GM12874 (cell line): Measurements from ENCODE around the gene LRATD1.

Experiments
- CTCF ChIP-seq: IDR thresholded peaks from 2 replicates; pipeline ENCODE4 v1.5.1; 2011; ENCODE audit warnings: low read depth, mild to moderate bottlenecking, control low read depth, low read length, moderate library complexity; ENCODE audit not compliant: insufficient read depth

LRATD1 gene

DNA sequence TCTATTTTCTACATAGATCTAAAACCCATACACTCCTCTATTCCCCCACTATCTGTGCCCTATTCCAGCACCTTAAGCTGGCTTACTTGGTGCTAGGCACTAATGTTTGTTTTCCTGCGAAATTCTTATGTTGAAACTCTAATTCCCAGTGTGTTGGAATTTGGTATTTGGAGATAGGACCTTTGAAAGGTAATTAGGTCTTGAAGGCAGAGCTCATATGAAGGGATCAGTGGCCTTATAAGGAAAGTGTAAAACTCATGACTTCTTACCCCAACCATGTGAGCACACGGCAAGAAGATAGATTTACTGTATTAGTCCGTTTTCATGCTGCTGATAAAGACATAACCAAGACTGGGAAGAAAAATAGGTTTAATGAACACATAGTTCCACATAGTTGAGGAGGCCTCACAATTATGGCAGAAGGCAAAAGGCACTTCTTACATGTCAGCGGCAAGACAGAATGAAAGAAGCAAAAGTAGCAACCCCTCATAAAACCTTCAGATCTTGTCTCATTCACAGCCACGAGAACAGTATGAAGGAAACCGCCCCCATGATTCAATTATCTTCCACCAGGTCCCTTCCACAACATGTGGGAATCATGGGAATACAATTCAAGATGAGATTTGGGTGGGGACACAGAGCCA lies 10.5 kb upstream of the LRATD1 start:
- TF ChIP-seq CTCF = no peak

DNA sequence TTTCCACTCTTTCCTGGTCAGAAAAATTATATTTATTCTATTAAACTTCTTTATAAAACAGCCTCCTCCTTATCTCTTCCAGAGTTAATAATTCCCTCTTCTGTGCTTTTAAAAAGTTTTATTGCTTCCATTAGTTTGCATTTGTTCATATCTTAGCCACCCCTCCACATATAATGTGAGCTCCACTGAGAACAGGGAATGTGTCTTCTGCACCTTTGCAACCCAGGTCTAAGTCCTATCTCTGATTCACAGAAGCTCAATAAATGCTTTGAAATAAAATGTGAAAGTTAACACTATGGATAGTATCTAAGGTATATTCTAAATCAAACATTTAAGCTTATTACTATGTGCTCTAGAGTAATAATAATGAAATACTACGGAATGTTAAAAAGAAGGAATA lies 9.3 kb upstream of the LRATD1 start:
- TF ChIP-seq CTCF = no peak

DNA sequence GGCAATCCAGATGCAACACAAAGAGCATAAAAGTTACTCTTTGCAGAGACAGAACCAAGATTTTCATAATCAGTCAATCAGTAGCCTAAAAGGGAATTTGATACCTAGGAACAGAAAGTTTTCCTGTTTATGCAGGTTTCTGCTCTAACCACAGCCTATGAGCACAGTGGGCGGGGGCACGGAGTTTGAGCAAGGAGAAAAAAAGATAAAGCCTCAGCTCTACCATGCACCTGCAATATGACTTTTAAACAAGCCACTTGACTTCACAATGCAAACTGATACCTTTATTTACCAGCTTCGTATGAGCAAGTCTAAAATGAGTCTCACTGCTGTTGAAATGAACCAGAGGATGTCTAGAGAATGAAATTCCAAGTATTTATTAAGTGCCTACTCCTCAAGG lies 5.6 kb upstream of the LRATD1 start:
- TF ChIP-seq CTCF = no peak

DNA sequence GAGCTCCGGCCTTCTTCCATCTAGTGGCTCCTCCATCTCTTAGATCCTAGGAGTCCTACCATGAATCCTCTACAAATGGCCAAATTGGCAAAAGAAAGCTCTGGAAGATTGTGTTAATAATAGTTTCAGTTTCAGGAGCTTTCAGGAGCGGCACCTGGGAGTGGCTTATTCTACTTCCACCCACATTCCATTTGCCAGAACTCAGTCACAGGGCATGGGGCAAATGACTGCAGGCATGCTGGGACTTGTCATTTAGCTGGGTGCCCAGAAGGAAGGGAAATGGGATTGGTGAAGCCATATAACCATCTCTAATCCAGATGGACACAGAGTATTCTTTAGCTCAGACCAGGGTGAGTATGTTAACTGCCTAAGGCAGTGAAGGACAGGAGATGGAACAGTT lies 3.6 kb upstream of the LRATD1 start:
- TF ChIP-seq CTCF = no peak

- no peak for TF ChIP-seq CTCF
Observed at GRCh38 chr2:14631406-14632040, 994 bp upstream of the LRATD1 start.

GRCh38 chr2:14633061-14633460 lies 544 bp downstream of the LRATD1 start:
- no peak for TF ChIP-seq CTCF

DNA sequence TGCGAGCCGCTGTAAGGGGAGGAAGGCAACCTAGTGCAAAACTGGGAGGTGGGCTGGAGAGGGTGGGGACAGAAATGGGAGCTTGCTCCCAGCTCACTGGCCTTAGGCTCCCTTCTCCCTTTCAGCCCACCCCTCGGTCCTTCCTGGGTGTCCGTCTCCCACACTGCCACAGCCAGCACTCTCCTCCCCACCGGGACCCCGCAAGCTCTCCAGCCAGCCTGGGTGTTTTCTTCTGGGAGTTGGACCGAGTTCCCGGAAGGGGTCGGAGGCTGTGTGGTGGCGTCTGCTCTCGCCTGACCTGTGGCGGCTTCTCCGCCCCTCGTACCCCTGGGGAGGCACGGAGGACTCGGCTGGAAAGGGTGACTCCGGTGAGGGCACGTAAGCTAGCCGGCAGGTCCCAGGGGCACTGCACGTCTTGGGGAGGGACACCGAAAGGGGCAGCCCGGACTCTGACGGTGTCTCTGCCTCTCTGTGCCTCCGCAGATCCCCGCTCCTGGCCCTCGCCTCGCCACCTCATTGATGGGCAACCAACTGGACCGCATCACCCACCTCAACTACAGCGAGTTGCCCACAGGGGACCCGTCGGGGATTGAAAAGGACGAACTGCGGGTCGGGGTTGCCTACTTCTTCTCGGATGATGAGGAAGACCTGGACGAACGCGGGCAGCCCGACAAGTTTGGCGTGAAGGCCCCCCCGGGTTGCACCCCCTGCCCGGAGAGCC lies 1.1 kb downstream of the LRATD1 start:
- TF ChIP-seq CTCF = no peak
